SJCRH30 (cell line): ENCODE data around the gene ELAPOR1. TPM values are rescaled to one million over a fixed set of nuclear protein-coding genes. Genes with fewer than 3 reads are reported as not detected.
A peak's percentile ranks its signal among the peaks of the same experiment; 100 is the strongest.

Source experiments
- DNase-seq, 2 experiments: peaks; one replicate each; pipeline ENCODE4 v3.0.0-alpha.2; 2015 to 2020
- H3K27ac ChIP-seq: fragments of 250-450 bp; sonication (Bioruptor Pico); 2 replicates; pipeline ENCODE4 v1.5.1; 2020; ENCODE audit warnings: mild to moderate bottlenecking, moderate library complexity
- H3K27me3 ChIP-seq: fragments of 250-450 bp; sonication (Bioruptor Pico); 2 replicates; pipeline ENCODE4 v1.5.1; 2020; ENCODE audit warnings: mild to moderate bottlenecking, moderate library complexity
- H3K36me3 ChIP-seq: fragments of 250-450 bp; sonication (Bioruptor Pico); 2 replicates; pipeline ENCODE4 v1.5.1; 2020; ENCODE audit warnings: mild to moderate bottlenecking, moderate library complexity
- H3K4me1 ChIP-seq: fragments of 250-450 bp; sonication (Bioruptor Pico); 2 replicates; pipeline ENCODE4 v1.5.1; 2020; ENCODE audit warnings: mild to moderate bottlenecking, moderate library complexity
- H3K4me3 ChIP-seq: fragments of 250-450 bp; sonication (Bioruptor Pico); 2 replicates; pipeline ENCODE4 v1.5.1; 2020; ENCODE audit warnings: mild to moderate bottlenecking, moderate library complexity
- H3K9me3 ChIP-seq: fragments of 250-450 bp; sonication (Bioruptor Pico); replicated peaks from 2 replicates; pipeline ENCODE4 v1.5.1; 2020; ENCODE audit warnings: mild to moderate bottlenecking, moderate library complexity
- total RNA-seq: library from RNA; depleted of rRNA; stranded (reverse); fragments of >200 nt; shearing (Covaris generic); gene quantifications from 2 replicates; pipeline ENCODE4 v1.2.3, GENCODE V29; 2014

The ELAPOR1 gene
- total RNA-seq, 1 experiment from 2014 or later, result not detected

DNA sequence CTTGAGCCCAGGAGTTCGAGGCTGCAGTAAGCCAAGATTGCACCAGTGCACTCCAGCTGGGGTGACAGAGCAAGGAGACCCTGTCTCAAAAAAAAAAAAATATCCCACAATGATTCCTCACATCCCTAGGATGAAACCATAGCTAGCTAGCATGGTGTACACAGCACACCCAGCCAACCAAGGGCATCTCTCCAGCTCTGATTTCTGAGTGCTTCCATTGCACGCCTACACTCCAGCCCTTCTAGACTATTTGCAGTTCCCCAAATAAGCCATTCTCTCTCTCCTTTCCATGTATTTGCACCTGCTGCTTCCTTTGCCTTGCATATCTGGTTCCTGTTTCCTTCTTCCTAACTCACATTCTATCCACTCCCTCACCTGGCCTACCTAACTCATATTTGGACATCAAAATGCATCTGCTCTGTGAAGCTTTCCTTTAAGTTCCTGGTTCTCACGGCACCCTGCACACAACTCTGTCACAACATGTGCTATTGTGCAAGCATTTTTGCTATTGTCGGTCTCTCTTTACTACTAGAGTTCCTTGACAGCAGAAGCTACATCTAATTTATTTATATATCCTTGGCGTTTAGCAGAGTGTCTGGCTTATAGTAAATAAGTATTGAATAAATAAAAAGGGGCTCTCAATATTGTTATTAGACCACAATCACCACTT lies 2.4 kb upstream of the ELAPOR1 start:
- Histone ChIP-seq H3K9me3 (no peaks in the 10 kb centered on the region), H3K4me3 (no peak overlapping the region), H3K27ac (no peak overlapping the region), H3K36me3 (no peaks in the 10 kb centered on the region), H3K27me3 (no peaks in the 10 kb centered on the region), H3K4me1 (no peaks in the 10 kb centered on the region)
- DNase-seq, result no peak

DNA sequence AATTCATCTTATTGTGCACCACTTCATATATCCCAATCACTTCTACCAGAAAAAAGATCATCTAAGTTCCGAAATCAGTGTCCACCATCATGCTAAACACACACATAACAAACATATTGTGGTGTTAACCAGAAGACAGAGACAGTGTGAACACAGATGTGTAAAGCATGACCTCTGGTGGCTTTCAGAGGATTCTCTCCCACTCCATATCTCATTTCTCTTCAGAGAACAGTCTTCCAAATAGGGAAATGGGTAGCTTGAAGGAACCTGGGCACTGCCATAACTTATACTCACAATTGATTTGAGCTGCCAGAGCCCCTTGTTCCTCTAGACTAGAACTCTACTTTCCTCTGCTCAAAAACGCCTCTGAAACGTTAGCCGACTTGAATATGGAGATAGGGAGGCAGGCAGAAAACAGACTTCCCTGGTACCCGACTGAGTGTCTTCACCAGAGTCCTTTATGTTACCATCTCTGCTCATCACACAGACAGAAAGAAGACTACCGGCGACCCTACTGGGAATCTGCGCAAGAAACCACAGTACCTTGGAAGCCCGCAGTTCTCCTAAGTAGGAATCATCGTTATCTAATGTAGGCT lies 1.8 kb upstream of the ELAPOR1 start:
- no peaks in the 10 kb centered on the region for H3K4me1 ChIP-seq
- no peaks in the 10 kb centered on the region for H3K27me3 ChIP-seq
- no peak overlapping the region for H3K4me3 ChIP-seq
- H3K9me3 ChIP-seq, result no peaks in the 10 kb centered on the region
- no peak overlapping the region for H3K27ac ChIP-seq
- DNase-seq, result peak in 1 of 2 experiments; percentile 49
- no peaks in the 10 kb centered on the region for H3K36me3 ChIP-seq

DNA sequence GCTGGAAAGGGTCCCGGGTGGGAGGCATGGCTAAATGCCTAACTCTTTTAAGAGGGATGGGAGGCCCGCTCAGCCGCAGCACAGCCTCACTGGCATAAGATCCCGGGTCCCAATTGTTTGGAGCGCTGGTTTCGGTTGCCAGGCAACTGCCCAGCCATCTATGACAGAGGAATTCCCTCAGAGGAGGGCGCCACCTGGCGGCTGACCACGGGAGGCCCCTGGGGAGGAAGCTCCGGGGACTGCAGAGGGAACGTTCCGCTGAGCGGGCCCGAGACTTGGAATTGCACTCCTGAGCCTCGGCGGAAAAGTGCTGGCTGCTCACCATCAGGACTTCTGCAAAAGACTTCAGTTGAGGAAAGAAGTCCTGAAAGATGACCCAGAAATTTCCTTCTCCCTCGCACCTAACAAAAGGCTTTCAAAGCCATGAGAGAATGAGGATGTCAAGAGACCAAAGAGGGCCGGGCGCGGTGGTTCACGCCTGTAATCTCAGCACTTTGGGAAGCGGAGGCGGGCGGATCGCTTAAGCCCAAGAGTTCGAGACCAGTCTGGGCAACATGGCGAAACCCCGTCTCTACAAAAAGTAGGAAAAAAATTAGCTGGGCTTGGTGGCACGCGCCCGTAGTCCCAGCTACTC lies 1.1 kb upstream of the ELAPOR1 start:
- Histone ChIP-seq H3K27me3 (no peaks in the 10 kb centered on the region), H3K27ac (no peak overlapping the region), H3K36me3 (no peaks in the 10 kb centered on the region), H3K9me3 (no peaks in the 10 kb centered on the region), H3K4me3 (no peak overlapping the region), H3K4me1 (no peaks in the 10 kb centered on the region)
- peak; percentile 93 to 96 for DNase-seq

DNA sequence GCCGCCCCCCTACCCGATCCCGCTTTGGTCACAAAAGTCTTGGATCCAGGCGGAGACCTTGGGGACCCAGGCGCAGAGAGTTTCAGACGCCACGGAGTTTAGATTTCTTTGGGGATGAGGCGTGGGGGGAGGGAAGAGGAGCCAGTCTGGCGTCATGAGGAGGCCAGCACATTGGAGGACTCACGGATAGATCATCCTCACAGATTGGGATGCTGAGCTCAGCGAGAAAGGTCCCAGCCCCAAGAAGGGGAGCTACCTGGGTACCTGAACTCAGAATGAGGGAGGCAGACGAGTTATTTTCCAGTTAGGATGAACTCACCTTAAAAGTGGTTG lies 393 bp downstream of the ELAPOR1 start:
- Histone ChIP-seq H3K9me3 (no peaks in the 10 kb centered on the region), H3K4me3 (no peak overlapping the region), H3K4me1 (no peaks in the 10 kb centered on the region), H3K27ac (no peak overlapping the region), H3K36me3 (no peaks in the 10 kb centered on the region), H3K27me3 (no peaks in the 10 kb centered on the region)
- DNase-seq, result no peak

DNA sequence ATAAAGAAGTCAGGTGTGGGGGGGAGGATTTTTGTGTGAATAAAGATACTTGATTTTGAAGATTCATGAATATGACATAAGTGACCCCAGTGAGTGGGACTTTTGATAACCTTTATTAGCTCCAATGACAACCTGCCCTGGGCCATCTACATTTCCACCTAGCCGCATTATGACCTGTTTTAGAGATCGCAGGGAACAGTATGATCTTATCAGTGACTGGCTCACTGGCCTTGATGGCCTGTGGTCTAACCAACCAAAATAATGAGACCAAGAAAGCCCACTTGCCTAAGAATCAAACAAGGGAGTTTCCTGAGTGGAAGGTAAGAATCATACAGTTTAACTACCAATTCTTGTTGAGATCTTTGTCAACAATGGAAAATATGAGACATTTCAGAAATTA lies 1.8 kb downstream of the ELAPOR1 start:
- Histone ChIP-seq H3K27me3 (no peaks in the 10 kb centered on the region), H3K36me3 (no peaks in the 10 kb centered on the region), H3K27ac (no peak overlapping the region), H3K4me3 (no peak overlapping the region), H3K4me1 (no peaks in the 10 kb centered on the region), H3K9me3 (no peaks in the 10 kb centered on the region)
- DNase-seq, result no peak

DNA sequence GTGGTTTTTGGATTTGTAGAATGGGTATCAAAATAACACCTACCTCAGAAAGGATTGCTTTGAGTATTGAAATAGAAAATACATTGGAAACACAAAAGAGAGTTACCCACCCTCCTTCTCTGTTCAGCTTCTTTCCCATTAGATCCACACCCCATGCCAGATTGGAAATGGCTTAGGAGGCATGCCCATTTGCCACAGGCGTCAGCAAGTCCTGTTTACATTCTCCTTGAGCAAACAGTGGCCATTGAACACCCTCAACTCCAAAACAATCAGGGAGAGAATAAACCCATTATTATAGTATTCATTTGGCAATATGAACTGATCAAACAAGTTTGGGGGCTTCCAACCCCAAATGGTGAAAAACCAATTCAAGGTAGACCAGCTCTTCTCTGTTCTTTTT lies 2.4 kb downstream of the ELAPOR1 start:
- Histone ChIP-seq H3K9me3 (no peaks in the 10 kb centered on the region), H3K27ac (no peak overlapping the region), H3K4me1 (no peaks in the 10 kb centered on the region), H3K36me3 (no peaks in the 10 kb centered on the region), H3K27me3 (no peaks in the 10 kb centered on the region), H3K4me3 (no peak overlapping the region)
- no peak for DNase-seq

DNA sequence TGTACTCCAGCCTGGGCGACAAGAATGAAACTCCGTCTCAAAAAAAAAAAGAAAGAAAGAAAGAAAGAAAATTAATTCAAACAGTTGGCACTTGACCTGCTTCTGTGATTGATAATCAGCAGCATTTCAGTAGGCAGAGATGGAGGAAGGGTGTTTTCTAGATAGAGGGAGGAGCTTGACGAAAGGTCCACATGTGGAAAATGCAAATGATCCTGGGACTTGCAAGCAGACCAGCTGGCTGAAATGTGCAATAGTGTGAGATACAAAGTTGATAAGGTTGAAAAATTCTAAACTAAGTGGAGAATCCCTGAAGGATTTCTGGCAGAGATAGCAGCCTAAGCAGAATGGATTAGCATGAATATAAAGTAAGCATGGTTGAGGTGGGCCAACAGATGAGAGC lies 4.2 kb downstream of the ELAPOR1 start:
- no peaks in the 10 kb centered on the region for H3K27me3 ChIP-seq
- DNase-seq, result no peak

DNA sequence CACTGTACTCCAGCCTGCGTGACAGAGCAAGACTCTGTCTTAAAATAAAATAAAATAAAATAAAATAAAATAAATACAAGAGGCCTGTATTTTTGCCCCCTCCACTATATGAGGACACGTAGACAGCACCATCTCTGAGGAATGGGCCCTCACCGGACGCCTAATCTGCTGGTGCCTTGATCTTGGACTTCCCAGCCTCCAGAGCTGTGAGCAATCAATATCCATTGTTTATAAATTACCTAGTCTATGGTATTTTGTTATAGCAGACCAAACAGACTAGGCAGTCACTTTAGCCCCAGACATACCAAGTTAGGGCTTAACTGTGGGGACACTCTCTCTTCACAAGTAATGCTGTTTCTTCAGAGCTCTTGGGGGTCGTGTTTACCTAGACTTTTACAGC lies 6.4 kb downstream of the ELAPOR1 start:
- no peaks in the 10 kb centered on the region for H3K4me1 ChIP-seq
- H3K36me3 ChIP-seq, result no peaks in the 10 kb centered on the region
- no peak overlapping the region for H3K27ac ChIP-seq
- no peak for DNase-seq
- no peaks in the 10 kb centered on the region for H3K27me3 ChIP-seq
- no peaks in the 10 kb centered on the region for H3K9me3 ChIP-seq
- no peak overlapping the region for H3K4me3 ChIP-seq

More for the DNA sequence above, 4.2 kb downstream of the ELAPOR1 start:
- no peak overlapping the region for H3K4me3 ChIP-seq
- no peaks in the 10 kb centered on the region for H3K9me3 ChIP-seq
- H3K4me1 ChIP-seq, result no peaks in the 10 kb centered on the region
- H3K36me3 ChIP-seq, result no peaks in the 10 kb centered on the region
- H3K27ac ChIP-seq, result no peak overlapping the region

DNA sequence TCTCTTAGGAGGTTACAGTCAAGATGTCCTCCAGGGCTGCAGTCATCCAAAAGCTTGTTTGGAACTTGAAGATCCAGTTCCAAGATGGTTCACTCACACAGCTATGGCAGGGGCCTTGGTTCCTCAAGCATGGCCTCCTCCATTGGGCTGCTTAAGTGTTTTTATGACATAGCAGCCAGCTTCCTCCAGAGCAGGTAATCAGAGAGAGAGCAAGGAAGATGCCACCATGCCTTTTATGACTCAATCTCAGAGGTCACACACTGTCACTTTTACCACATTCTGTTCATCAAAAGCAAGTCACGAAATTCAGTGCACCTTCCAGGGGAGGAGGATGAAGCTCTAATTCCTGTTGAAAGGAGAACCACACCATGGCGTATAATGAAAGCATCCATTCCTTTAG lies 17.1 kb downstream of the ELAPOR1 start:
- no peak for DNase-seq

DNA sequence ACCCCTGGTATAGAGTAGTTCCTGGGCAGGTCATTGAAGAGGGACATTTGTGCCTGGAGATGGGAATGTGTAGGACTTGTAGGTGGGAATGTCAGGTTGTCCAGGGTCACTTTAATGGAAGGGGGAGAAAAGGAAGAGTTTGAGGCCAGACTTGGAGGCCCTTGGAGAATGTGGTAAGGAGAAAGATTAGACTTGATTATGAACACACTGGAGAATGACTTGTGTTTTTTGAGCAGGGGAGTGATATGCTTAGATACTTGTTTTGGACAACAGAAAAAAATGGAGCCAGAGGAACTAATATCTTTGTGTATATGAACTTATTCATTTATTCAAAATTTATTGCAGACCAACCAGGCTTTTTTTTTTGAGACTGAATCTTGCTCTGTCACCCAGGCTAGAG lies 17.9 kb downstream of the ELAPOR1 start:
- no peaks in the 10 kb centered on the region for H3K9me3 ChIP-seq
- DNase-seq, result no peak
- H3K36me3 ChIP-seq, result no peaks in the 10 kb centered on the region
- H3K27me3 ChIP-seq, result no peaks in the 10 kb centered on the region
- H3K4me3 ChIP-seq, result no peak overlapping the region
- no peaks in the 10 kb centered on the region for H3K4me1 ChIP-seq
- no peak overlapping the region for H3K27ac ChIP-seq

More for the DNA sequence above, 17.1 kb downstream of the ELAPOR1 start:
- Histone ChIP-seq H3K27me3 (no peaks in the 10 kb centered on the region), H3K9me3 (no peaks in the 10 kb centered on the region), H3K4me1 (no peaks in the 10 kb centered on the region), H3K4me3 (no peak overlapping the region), H3K27ac (no peak overlapping the region), H3K36me3 (no peaks in the 10 kb centered on the region)

DNA sequence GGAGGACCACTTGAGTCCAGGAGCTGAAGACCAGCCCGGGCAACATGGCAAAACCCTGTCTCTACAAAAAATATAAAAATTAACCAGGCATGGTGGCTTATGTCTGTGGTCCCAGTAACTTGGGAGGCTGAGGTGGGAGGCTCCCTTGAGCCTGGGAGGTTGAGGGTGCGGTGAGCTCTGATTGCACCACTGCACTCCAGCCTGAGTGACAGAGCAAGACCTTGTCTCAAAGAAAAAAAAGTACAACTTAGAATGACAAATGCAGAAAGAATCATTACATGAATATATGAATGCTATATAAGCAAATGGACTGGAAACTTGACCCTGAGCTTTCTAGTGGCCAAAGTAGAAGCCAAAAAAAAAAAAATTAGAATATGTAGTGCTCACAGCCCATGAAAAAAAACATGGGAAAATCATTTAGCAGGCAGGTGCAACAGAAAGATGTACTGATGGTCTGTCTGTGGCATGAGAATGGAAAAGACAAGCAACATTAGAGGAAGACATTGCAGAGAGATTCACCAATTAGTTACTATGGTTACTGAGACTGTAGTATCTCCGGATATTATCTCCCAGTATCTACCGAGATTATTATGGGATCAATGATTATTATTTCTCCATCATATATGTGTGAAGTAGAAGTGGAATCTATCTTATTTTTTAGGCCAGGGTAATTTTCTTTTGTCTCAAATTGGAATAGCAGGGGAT lies 19.2 kb downstream of the ELAPOR1 start:
- Histone ChIP-seq H3K9me3 (no peaks in the 10 kb centered on the region), H3K4me1 (no peaks in the 10 kb centered on the region), H3K27me3 (no peaks in the 10 kb centered on the region), H3K27ac (no peak overlapping the region), H3K36me3 (no peaks in the 10 kb centered on the region), H3K4me3 (no peak overlapping the region)
- no peak for DNase-seq

DNA sequence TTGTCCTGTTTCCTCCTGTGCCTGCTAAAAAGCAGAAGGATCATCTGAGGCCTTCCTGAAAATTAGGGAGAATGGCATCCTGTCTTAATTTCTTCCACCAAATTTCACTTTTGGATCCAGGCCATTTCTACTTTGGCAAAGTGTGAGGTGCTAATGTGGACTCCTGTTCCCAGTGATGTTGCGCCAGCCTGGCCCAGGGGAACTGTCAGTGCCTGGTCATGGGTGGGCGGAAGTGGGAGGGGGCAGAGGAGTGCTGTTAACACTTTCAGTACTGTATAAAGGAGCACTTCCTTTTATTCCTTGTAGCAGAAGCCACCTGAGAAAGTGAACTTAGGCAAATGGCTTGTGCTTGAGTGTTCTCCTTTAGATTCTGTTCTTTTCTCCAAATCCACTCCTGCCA lies 19.9 kb downstream of the ELAPOR1 start:
- no peak overlapping the region for H3K27ac ChIP-seq
- no peaks in the 10 kb centered on the region for H3K4me1 ChIP-seq
- no peak for DNase-seq
- H3K9me3 ChIP-seq, result no peaks in the 10 kb centered on the region
- no peak overlapping the region for H3K4me3 ChIP-seq
- H3K27me3 ChIP-seq, result no peaks in the 10 kb centered on the region
- H3K36me3 ChIP-seq, result no peaks in the 10 kb centered on the region

DNA sequence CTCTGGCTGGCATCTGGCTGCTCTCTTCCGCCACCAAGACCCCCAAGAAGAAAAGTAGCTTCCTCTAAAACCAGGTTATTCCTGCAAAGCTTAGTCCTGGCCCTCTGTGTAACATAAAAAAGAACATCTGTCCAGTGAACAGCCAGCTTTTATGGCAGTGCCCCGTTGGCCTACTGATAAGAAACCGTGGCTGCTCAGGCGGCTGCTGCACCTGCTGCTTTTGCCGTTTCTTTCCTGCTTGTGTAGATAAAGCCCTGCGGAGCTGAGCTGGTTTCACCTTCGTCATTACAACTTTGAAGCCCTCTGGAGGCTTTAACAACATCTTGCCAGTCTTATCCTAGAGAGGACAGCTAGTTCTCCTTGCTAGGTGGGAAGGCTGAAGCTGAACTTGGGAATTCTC lies 20.5 kb downstream of the ELAPOR1 start:
- no peaks in the 10 kb centered on the region for H3K36me3 ChIP-seq
- no peaks in the 10 kb centered on the region for H3K27me3 ChIP-seq
- H3K9me3 ChIP-seq, result no peaks in the 10 kb centered on the region
- DNase-seq, result no peak
- no peak overlapping the region for H3K4me3 ChIP-seq
- H3K27ac ChIP-seq, result no peak overlapping the region
- no peaks in the 10 kb centered on the region for H3K4me1 ChIP-seq

DNA sequence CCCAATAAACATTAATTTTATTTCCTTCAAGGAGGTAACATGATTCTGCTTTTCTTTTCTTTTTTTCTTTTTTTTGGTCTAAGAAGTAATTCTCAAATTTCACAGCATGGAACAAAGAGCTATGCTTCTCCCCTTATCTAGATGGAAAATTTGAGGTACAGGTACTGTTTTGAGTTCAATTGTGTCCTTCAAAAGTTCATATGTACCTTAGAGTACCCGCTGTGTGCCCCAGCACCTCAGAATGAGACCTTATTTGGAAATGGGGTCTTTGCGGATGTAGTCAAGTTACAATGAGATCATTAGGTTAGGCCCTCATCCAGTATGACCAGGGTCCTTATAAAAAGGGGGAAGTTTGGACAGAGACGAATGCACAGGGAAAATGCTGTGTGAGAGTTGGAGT lies 22.0 kb downstream of the ELAPOR1 start:
- no peaks in the 10 kb centered on the region for H3K36me3 ChIP-seq

DNA sequence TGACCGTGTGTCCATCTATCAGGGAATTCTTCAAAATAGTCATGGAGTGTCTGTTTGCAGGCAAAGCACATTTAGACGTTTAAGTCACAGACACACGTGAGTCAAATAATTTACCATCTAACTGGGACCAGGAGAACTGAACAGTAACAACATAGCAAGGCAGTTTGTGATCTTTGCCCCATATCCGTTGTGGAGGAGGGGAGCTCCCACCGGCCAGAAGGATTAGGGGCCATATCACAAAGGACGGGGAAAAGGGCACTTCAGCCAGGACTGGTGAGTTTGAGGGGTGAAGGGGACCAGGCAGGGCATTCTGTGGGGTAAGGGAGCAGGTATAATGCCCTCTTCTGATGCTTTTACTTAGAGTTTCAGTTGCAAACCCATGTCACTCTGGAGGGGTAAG lies 22.9 kb downstream of the ELAPOR1 start:
- Histone ChIP-seq H3K4me3 (no peak overlapping the region), H3K27ac (no peak overlapping the region), H3K27me3 (no peaks in the 10 kb centered on the region), H3K4me1 (no peaks in the 10 kb centered on the region), H3K36me3 (no peaks in the 10 kb centered on the region), H3K9me3 (no peaks in the 10 kb centered on the region)
- no peak for DNase-seq

More for the DNA sequence above, 22.0 kb downstream of the ELAPOR1 start:
- H3K4me1 ChIP-seq, result no peaks in the 10 kb centered on the region
- no peak for DNase-seq
- H3K4me3 ChIP-seq, result no peak overlapping the region
- no peaks in the 10 kb centered on the region for H3K9me3 ChIP-seq
- no peaks in the 10 kb centered on the region for H3K27me3 ChIP-seq
- no peak overlapping the region for H3K27ac ChIP-seq
